ENCODE results near the gene UBE3A. TPM values are rescaled to one million over a fixed set of nuclear protein-coding genes. Genes with fewer than 3 reads are reported as not detected.

Gene UBE3A
- polyA plus RNA-seq, 4 donors = 14.6 to 52.5 (median 17.6) TPM

GRCh38 chr15:25407950-25408349 is 30.9 kb downstream of the UBE3A start:
- Histone ChIP-seq H3K36me3 (ENCODE audit: control insufficient read depth in 3 of 3, insufficient read depth in 2 of 3, low read depth in 1 of 3, low read length in 3 of 3) (peaks cover 4 to 5% (median 4%) of the 10 kb centered on the region in 3 donors), H3K4me3 (ENCODE audit: low read depth in 1 of 3, low read length in 3 of 3) (no peak overlapping the region), H3K27me3 (ENCODE audit: control insufficient read depth in 3 of 3, insufficient read depth in 3 of 3, low read length in 3 of 3) (no peaks in the 10 kb centered on the region), H3K27ac (ENCODE audit: low read depth in 1 of 3, low read length in 2 of 3) (no peak overlapping the region), H3K4me1 (ENCODE audit: control insufficient read depth in 3 of 3, insufficient read depth in 2 of 3, low read depth in 1 of 3, low read length in 2 of 3) (peaks cover 0 to 1% (median 0%) of the 10 kb centered on the region in 3 donors), H3K9me3 (ENCODE audit: control insufficient read depth in 2 of 2, insufficient read depth in 1 of 2, low read depth in 1 of 2, low read length in 1 of 2) (peaks cover 0 to 8% of the 10 kb centered on the region in 2 donors)
- WGBS, 3 donors = 77 to 82% (median 82%) methylated on average over 4 of the region's 4 CpGs
- DNase-seq (peak in 1 of 2 donors; percentile 3), FAIRE-seq (no peak)

GRCh38 chr15:25406846-25407245 is 32.0 kb downstream of the UBE3A start:
- no peaks in the 10 kb centered on the region for H3K27me3 ChIP-seq (ENCODE audit: control insufficient read depth in 3 of 3, insufficient read depth in 3 of 3, low read length in 3 of 3)
- peaks cover 5 to 12% (median 9%) of the 10 kb centered on the region in 3 donors for H3K36me3 ChIP-seq (ENCODE audit: control insufficient read depth in 3 of 3, insufficient read depth in 2 of 3, low read depth in 1 of 3, low read length in 3 of 3)
- WGBS, 3 donors = 69 to 81% (median 72%) methylated on average over 1 of the region's 1 CpG
- peaks cover 0 to 10% of the 10 kb centered on the region in 2 donors for H3K9me3 ChIP-seq (ENCODE audit: control insufficient read depth in 2 of 2, insufficient read depth in 1 of 2, low read depth in 1 of 2, low read length in 1 of 2)
- DNase-seq = no peak
- peaks cover 0 to 1% (median 0%) of the 10 kb centered on the region in 3 donors for H3K4me1 ChIP-seq (ENCODE audit: control insufficient read depth in 3 of 3, insufficient read depth in 2 of 3, low read depth in 1 of 3, low read length in 2 of 3)
- H3K4me3 ChIP-seq (ENCODE audit: low read depth in 1 of 3, low read length in 3 of 3) = no peak overlapping the region
- FAIRE-seq = no peak
- H3K27ac ChIP-seq (ENCODE audit: low read depth in 1 of 3, low read length in 2 of 3) = no peak overlapping the region

GRCh38 chr15:25406261-25406660 is 32.6 kb downstream of the UBE3A start:
- no peak overlapping the region for H3K27ac ChIP-seq (ENCODE audit: low read depth in 1 of 3, low read length in 2 of 3)
- DNase-seq (no peak), FAIRE-seq (no peak)
- no peak overlapping the region for H3K4me3 ChIP-seq (ENCODE audit: low read depth in 1 of 3, low read length in 3 of 3)
- no peaks in the 10 kb centered on the region for H3K27me3 ChIP-seq (ENCODE audit: control insufficient read depth in 3 of 3, insufficient read depth in 3 of 3, low read length in 3 of 3)
- H3K9me3 ChIP-seq (ENCODE audit: control insufficient read depth in 2 of 2, insufficient read depth in 1 of 2, low read depth in 1 of 2, low read length in 1 of 2) = peaks cover 0 to 11% of the 10 kb centered on the region in 2 donors
- 72 to 87% (median 77%) methylated on average over 1 of the region's 1 CpG for WGBS, 3 donors
- H3K4me1 ChIP-seq (ENCODE audit: control insufficient read depth in 3 of 3, insufficient read depth in 2 of 3, low read depth in 1 of 3, low read length in 2 of 3) = peaks cover 0 to 1% (median 0%) of the 10 kb centered on the region in 3 donors
- peaks cover 5 to 12% (median 9%) of the 10 kb centered on the region in 3 donors for H3K36me3 ChIP-seq (ENCODE audit: control insufficient read depth in 3 of 3, insufficient read depth in 2 of 3, low read depth in 1 of 3, low read length in 3 of 3)

- FAIRE-seq (no peak), DNase-seq (no peak)
- H3K4me1 ChIP-seq (ENCODE audit: control insufficient read depth in 3 of 3, insufficient read depth in 2 of 3, low read depth in 1 of 3, low read length in 2 of 3) = peaks cover 0 to 1% (median 0%) of the 10 kb centered on the region in 3 donors
- H3K9me3 ChIP-seq (ENCODE audit: control insufficient read depth in 2 of 2, insufficient read depth in 1 of 2, low read depth in 1 of 2, low read length in 1 of 2) = peaks cover 0 to 11% of the 10 kb centered on the region in 2 donors
- no peak overlapping the region for H3K27ac ChIP-seq (ENCODE audit: low read depth in 1 of 3, low read length in 2 of 3)
- H3K4me3 ChIP-seq (ENCODE audit: low read depth in 1 of 3, low read length in 3 of 3) = no peak overlapping the region
- 88 to 100% (median 98%) methylated on average over 2 of the region's 2 CpGs for WGBS, 3 donors
- peaks cover 5 to 12% (median 9%) of the 10 kb centered on the region in 3 donors for H3K36me3 ChIP-seq (ENCODE audit: control insufficient read depth in 3 of 3, insufficient read depth in 2 of 3, low read depth in 1 of 3, low read length in 3 of 3)
- no peaks in the 10 kb centered on the region for H3K27me3 ChIP-seq (ENCODE audit: control insufficient read depth in 3 of 3, insufficient read depth in 3 of 3, low read length in 3 of 3)
Measured at GRCh38 chr15:25403771-25404170, 35.1 kb downstream of the UBE3A start.

GRCh38 chr15:25402342-25402741 is 36.5 kb downstream of the UBE3A start:
- no peak overlapping the region for H3K27ac ChIP-seq (ENCODE audit: low read depth in 1 of 3, low read length in 2 of 3)
- 93 to 97% (median 96%) methylated on average over 2 of the region's 2 CpGs for WGBS, 3 donors
- peaks cover 0 to 11% of the 10 kb centered on the region in 2 donors for H3K9me3 ChIP-seq (ENCODE audit: control insufficient read depth in 2 of 2, insufficient read depth in 1 of 2, low read depth in 1 of 2, low read length in 1 of 2)
- H3K27me3 ChIP-seq (ENCODE audit: control insufficient read depth in 3 of 3, insufficient read depth in 3 of 3, low read length in 3 of 3) = no peaks in the 10 kb centered on the region
- peaks cover 0 to 1% (median 0%) of the 10 kb centered on the region in 3 donors for H3K4me1 ChIP-seq (ENCODE audit: control insufficient read depth in 3 of 3, insufficient read depth in 2 of 3, low read depth in 1 of 3, low read length in 2 of 3)
- H3K36me3 ChIP-seq (ENCODE audit: control insufficient read depth in 3 of 3, insufficient read depth in 2 of 3, low read depth in 1 of 3, low read length in 3 of 3) = peaks cover 5 to 10% (median 9%) of the 10 kb centered on the region in 3 donors
- FAIRE-seq (no peak), DNase-seq (no peak)
- no peak overlapping the region for H3K4me3 ChIP-seq (ENCODE audit: low read depth in 1 of 3, low read length in 3 of 3)

- FAIRE-seq = no peak
- Histone ChIP-seq H3K9me3 (ENCODE audit: control insufficient read depth in 2 of 2, insufficient read depth in 1 of 2, low read depth in 1 of 2, low read length in 1 of 2) (peaks cover 0 to 11% of the 10 kb centered on the region in 2 donors), H3K27ac (ENCODE audit: low read depth in 1 of 3, low read length in 2 of 3) (no peak overlapping the region), H3K4me1 (ENCODE audit: control insufficient read depth in 3 of 3, insufficient read depth in 2 of 3, low read depth in 1 of 3, low read length in 2 of 3) (no peaks in the 10 kb centered on the region), H3K36me3 (ENCODE audit: control insufficient read depth in 3 of 3, insufficient read depth in 2 of 3, low read depth in 1 of 3, low read length in 3 of 3) (peaks cover 5 to 12% (median 6%) of the 10 kb centered on the region in 3 donors), H3K4me3 (ENCODE audit: low read depth in 1 of 3, low read length in 3 of 3) (no peak overlapping the region), H3K27me3 (ENCODE audit: control insufficient read depth in 3 of 3, insufficient read depth in 3 of 3, low read length in 3 of 3) (no peaks in the 10 kb centered on the region)
- no peak for DNase-seq
Measured at GRCh38 chr15:25401501-25401900, 37.3 kb downstream of the UBE3A start.

- FAIRE-seq = no peak
- peaks cover 0 to 7% (median 4%) of the 10 kb centered on the region in 3 donors for H3K36me3 ChIP-seq (ENCODE audit: control insufficient read depth in 3 of 3, insufficient read depth in 2 of 3, low read depth in 1 of 3, low read length in 3 of 3)
- no peak overlapping the region for H3K4me3 ChIP-seq (ENCODE audit: low read depth in 1 of 3, low read length in 3 of 3)
- H3K9me3 ChIP-seq (ENCODE audit: control insufficient read depth in 2 of 2, insufficient read depth in 1 of 2, low read depth in 1 of 2, low read length in 1 of 2) = peaks cover 0 to 4% of the 10 kb centered on the region in 2 donors
- no peak overlapping the region for H3K27ac ChIP-seq (ENCODE audit: low read depth in 1 of 3, low read length in 2 of 3)
- no peaks in the 10 kb centered on the region for H3K4me1 ChIP-seq (ENCODE audit: control insufficient read depth in 3 of 3, insufficient read depth in 2 of 3, low read depth in 1 of 3, low read length in 2 of 3)
- no peaks in the 10 kb centered on the region for H3K27me3 ChIP-seq (ENCODE audit: control insufficient read depth in 3 of 3, insufficient read depth in 3 of 3, low read length in 3 of 3)
- no peak for DNase-seq
Measured at GRCh38 chr15:25397100-25397499, 41.7 kb downstream of the UBE3A start.

GRCh38 chr15:25394898-25395297 is 43.9 kb downstream of the UBE3A start:
- WGBS, 3 donors = 83 to 90% (median 89%) methylated on average over 2 of the region's 2 CpGs
- Histone ChIP-seq H3K4me3 (ENCODE audit: low read depth in 1 of 3, low read length in 3 of 3) (no peak overlapping the region), H3K9me3 (ENCODE audit: control insufficient read depth in 2 of 2, insufficient read depth in 1 of 2, low read depth in 1 of 2, low read length in 1 of 2) (no peaks in the 10 kb centered on the region), H3K4me1 (ENCODE audit: control insufficient read depth in 3 of 3, insufficient read depth in 2 of 3, low read depth in 1 of 3, low read length in 2 of 3) (no peaks in the 10 kb centered on the region), H3K27ac (ENCODE audit: low read depth in 1 of 3, low read length in 2 of 3) (no peak overlapping the region), H3K36me3 (ENCODE audit: control insufficient read depth in 3 of 3, insufficient read depth in 2 of 3, low read depth in 1 of 3, low read length in 3 of 3) (peaks cover 0 to 13% (median 3%) of the 10 kb centered on the region in 3 donors), H3K27me3 (ENCODE audit: control insufficient read depth in 3 of 3, insufficient read depth in 3 of 3, low read length in 3 of 3) (no peaks in the 10 kb centered on the region)
- DNase-seq (no peak), FAIRE-seq (no peak)

- no peaks in the 10 kb centered on the region for H3K9me3 ChIP-seq (ENCODE audit: control insufficient read depth in 2 of 2, insufficient read depth in 1 of 2, low read depth in 1 of 2, low read length in 1 of 2)
- H3K4me1 ChIP-seq (ENCODE audit: control insufficient read depth in 3 of 3, insufficient read depth in 2 of 3, low read depth in 1 of 3, low read length in 2 of 3) = no peaks in the 10 kb centered on the region
- H3K36me3 ChIP-seq (ENCODE audit: control insufficient read depth in 3 of 3, insufficient read depth in 2 of 3, low read depth in 1 of 3, low read length in 3 of 3) = peaks cover 0 to 15% (median 6%) of the 10 kb centered on the region in 3 donors
- 95 to 99% (median 97%) methylated on average over 3 of the region's 3 CpGs for WGBS, 3 donors
- FAIRE-seq = no peak
- H3K27ac ChIP-seq (ENCODE audit: low read depth in 1 of 3, low read length in 2 of 3) = no peak overlapping the region
- H3K4me3 ChIP-seq (ENCODE audit: low read depth in 1 of 3, low read length in 3 of 3) = no peak overlapping the region
- DNase-seq = no peak
- no peaks in the 10 kb centered on the region for H3K27me3 ChIP-seq (ENCODE audit: control insufficient read depth in 3 of 3, insufficient read depth in 3 of 3, low read length in 3 of 3)
Measured at GRCh38 chr15:25392806-25393205, 46.0 kb downstream of the UBE3A start.
